GM19099 (cell line): Measurements from ENCODE around the gene MECP2.

Source experiments
- POLR2A ChIP-seq: IDR thresholded peaks from 3 replicates; pipeline ENCODE4 v1.6.1; 2011; ENCODE audit warnings: low read depth; ENCODE audit not compliant: insufficient read length; ENCODE audit errors: extremely low read depth

The MECP2 gene

DNA sequence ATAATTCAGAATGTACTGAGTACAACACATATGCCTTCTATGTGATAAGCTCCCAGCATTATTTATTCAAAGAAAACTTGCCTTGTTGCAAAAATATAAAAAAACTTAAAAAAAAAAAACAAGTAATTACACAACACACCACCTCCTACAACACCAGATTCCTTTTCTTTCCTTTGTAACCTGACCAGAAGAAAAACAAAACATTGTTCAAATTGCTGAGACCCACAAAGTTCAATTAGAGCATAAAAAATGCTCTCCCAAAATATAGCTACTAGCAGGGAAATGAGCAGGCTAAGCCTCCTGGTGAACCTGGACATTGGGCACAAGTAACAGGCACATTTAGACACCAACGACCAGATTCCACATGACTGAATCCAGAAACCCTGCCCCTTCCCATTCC lies 38.3 kb downstream of the MECP2 start:
- no peak for TF ChIP-seq POLR2A

DNA sequence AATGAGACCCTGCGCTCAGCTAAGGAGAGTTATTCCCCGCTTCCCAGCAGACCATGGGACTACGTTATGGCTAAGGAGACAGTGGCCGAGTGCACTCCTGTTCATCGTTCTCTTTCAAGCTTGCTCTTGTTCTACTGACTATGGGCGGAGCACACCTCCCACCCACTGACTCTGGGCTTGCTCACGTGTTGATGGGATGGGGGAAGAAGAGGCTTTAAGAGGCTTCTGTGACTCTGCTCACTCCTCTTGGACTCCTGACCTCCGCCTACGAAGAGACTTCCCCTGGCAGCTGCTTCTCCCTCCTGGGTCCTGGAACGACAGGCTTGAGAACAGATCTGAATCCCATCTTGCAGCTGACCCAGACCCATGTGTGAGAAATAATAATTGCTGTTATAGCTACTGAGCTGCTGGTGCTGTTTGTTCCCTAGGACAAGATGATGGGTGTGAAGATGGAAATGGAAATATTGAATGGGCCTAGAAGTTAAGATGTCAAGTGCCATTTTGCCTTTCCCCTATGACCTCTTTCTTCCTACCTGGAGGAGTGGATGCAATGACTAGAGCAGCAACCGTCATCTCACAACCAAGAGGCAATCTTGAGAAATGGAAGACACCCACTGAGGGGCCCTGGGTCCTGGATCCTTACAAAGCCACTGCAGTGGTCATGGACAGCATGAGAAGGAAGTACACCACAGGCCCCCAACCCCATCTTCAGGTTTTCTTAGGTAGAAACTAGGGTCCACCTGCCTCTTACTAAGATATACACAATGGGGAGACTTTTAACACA lies 39.1 kb downstream of the MECP2 start:
- no peak for TF ChIP-seq POLR2A

DNA sequence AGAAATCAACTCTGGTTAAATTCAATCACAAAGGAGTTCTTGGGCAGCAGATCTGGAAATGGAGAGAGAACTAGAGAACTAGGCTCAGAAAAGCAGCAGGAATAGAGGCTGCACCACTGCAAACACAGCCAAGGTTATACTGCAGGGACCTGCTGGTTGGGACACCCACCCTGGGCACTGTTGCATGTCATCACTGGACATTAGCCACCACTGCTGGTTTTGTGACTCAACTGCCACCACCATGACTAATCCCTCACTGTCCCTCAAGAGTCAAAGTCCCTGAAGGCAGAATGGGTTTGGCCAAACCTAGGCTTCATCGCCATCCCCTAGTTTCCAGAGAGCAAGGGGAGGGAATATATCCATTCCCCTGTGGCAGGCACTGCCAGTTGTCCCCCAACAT lies 39.7 kb downstream of the MECP2 start:
- no peak for TF ChIP-seq POLR2A

DNA sequence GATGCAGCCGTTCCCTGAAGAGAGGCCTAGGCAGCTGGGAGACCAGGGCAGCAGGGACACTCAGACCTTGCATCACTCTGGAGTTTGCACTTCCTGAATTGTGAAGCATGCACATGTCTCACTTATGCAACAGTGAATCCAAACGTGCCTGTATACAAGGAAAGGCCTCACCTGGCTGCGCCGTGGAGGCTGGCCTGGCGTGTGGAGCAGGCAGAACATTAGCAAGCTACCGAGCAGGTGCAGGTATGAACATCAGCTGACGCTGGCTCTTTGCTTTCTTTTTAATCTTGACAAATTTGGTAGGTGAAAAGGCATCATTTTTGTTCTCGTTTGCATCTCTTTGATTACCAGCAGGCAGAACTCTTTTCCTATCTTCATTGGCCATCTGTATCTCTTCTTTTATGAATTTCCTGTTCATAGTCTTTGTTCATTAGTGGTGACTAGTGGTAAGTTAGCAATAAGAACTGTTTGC lies 40.7 kb downstream of the MECP2 start:
- no peak for TF ChIP-seq POLR2A

DNA sequence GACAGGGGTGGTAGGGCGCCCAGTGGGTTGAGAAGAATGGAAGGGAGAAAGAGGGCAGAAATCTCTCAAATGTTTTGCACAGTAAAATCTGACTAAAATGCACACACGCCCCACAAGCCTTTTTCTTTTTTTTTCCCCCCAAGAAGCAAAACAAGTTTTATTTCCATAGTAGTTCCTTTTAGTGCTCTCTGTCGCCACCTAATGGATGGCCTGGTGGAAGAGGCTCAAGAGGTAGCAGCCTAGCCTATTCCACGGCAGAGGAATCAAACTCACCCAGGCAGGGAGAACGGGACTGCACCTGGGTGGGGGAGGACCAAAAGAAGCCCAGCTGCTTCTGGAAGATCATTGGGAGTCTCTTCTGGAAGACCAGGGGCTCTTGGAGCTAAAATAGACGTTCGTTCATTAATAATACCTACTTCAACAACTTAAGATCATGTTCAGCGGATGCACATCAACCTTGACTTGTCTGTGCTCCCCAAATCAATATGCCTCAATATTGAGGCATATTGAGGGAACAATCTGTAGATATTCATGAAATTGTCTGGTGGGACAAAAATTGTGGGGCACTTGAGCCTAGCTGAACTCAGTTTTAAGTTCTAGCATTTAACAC lies 46.2 kb downstream of the MECP2 start:
- no peak for TF ChIP-seq POLR2A

DNA sequence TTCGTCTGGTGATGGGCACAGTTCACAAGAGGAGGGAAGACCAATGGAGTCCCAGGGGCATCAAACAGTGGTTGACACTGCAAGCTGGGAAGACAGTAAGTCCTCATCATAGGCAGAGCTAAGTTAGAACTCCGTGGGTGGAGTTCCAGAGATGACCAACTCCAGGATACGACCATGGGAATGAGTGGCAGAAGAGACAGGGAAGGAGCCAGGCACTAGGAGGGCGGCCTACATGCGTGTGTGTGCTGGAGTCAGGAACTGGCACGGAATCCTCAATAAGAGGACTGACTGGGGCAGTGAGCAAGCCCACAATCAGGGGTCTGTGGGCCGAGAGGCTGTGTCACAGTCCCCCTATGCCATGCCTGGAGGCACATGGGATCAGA lies 47.4 kb downstream of the MECP2 start:
- no peak for TF ChIP-seq POLR2A

DNA sequence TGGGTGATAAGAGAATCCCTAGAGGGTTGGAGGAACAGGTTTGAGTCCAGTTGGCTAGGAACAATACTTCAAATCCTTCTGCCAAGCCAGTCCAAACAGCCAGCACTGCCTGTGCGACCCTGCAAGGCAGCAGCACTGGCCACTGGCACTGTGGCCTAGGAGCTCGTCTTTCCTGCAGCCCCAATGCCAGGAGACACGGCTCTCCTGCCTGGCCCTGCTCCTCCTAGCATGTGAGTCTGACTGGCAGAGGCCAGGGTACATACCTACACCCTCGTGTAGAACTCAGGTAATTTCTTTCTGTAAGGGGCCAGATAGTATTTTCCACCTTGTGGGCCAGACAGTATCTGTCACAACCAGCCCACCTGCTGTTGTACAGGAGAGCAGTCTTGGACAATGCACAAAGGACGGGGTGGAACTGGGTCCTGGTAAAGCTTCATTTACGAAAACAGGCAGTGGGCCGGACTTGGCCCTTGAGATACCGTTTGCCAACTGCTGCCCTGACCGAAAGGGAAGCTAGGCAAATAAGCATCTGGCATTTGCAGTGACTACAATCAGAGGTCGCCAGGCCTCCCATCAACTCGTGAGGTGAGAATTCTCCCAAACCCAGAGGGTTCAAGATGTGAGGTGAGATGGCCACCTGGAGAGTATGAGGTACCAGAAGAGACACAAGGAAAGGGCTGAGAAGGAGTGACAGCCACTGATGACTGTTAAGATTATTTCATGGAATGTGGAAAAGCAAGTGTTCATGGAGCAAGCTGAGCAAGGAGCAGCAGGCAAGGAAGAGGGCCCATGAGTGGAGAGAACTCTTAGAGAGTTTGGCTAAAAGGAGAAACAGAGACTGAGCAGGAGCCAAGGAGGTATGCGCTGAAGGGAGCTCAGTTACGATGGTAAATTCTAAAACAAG lies 48.1 kb downstream of the MECP2 start:
- no peak for TF ChIP-seq POLR2A

DNA sequence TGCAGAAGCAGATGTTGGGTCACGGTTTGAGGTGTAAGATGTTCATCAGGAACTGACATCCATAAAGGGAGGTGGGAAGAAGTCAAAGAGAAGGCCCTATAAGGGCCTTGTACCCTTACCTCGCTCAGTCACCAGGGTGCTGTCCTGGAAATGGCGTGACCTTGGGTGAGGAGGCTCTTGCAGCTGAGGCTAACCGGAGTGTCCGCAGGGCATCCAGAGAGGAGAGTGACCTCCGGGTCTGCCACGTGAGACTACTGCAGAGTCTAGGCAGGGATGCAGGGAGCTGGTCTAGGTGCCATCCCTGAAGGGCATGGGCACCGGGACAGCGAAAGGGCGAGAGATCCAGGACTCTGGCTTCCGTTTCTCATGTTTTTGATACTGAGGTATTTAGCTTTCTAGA lies 49.1 kb downstream of the MECP2 start:
- TF ChIP-seq POLR2A: no peak

DNA sequence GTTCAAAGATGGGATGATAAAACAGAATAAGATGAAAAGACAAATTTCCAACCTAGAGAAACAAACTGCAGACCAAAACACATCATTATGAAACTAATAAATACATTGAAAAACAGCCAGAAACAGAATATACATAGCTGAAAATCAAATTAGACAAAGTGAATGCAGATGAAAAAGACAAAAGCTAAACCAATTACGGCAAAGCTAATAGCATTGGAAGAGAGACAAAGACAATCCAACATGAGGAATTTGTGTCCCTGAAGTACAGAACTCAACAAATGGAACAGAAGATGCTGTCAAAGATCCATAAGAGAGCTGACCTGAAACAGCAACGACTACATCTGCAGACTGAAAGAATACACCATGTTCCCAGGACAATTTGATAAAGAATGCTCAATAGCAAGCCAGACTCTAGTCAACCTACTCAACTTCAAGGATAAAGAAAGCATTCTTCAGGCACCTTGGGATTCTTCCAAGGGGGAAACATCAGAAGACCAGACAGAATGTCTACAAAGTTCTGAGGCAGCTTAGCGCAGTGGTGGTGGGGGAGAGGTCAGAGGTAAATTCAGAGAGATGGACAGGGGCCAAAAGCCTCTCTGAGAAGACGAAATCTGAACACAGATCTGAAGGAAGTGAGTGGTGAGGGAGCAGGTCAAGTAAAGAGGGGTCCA lies 50.4 kb downstream of the MECP2 start:
- TF ChIP-seq POLR2A: no peak

DNA sequence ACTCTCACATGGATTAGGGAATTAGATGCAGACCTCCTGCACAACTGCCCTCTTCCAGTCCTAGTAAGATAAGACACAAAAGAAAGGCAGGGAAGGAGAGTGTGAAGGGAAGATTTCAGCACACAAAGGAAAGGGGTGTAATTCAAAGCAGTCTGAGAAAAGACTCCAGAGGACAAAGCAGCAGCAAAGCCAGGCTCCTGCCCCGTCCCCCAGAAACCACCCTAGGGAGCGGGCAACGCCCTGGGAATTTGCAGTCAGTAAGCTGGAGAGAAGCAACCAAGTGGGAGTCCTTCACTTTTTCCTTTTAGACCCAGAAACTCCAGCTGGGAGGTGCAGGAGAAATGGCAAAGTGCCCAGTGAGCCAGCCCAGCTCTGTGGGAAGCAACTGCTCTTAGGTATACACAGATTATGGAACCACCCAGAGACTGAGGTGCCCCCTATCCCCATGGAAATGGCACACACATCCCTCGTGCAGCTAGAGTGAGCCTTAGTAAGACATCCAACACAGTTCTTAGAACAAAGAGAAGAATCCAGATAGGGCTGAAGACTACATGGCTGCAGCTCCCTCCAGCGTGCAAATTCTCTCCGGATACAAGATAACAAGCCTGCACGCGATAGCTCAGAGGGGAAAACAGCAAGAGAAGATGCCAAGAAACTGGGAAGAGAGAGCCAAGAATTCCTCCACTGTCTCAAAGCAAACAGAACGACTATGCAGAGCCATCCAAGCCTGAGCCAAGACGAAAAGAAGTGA lies 51.3 kb downstream of the MECP2 start:
- no peak for TF ChIP-seq POLR2A

DNA sequence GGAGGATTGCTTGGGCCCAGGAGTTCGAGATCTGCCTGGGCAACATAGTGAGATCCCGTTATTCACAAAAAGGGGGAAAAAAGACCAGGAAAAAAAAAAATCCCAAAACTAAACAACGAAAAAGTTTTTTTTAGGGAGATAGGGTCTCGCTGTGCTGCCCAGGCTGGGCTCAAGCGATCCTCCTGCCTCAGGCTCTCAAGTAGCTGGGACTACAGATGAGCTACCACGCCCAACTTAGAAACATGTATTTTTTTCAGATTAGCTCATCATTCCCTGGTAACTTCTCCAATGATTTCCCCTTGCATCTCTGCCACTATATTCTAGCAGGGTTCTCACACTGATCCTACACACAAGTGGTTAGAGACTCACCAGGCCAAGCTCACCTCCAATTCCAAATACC lies 53.4 kb downstream of the MECP2 start:
- no peak for TF ChIP-seq POLR2A

DNA sequence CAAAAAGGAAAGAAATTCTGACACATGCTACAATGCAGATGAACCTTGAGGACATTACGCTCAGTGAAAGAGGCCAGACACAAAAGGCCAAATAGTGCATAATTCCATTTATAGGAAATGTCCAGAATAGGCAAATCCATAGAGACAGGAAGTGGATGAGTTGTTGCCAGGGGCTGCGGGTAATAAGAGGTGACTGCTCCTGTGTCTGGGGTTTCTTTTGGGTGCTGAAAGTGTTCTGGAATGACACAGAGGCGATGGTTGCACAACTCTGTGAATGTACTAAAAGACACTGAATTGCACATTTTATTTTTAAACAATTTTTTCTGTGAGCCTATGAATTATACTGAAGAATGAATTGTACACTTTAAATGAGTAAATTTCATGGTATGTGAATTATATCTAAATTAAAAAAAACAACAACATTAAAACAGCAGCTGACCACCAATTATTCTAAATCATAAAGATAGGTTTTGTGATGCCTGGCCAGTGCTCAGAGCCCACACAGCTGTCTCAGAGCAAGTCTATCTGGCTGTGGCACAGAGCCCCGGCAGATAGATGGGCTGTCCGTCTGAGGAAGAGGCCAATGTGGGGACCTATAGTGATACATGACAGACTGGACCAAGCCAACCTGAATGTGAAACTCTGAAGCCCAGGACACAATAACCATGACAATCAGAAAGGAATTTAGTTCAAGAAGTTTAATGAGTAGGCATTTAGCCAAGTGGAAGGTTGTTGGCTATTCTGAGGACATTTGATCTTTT lies 54.3 kb downstream of the MECP2 start:
- no peak for TF ChIP-seq POLR2A

DNA sequence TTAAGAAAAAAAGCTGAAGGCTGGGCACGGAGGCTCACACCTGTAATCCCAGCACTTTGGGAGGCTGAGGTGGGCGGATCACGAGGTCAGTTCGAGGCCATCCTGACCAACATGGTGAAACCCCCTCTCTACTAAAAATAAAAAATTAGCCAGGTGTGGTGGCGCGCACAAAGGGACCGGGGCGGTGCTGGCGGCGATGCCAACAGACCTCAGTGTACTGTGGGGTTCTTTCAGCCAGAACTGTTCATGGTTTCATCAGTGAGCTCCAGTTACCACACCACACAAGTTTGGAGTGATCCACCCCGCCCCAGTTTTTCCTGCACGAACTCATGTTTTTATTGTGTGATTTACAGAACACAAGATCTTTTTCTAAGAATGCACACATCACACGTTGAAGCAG lies 56.7 kb downstream of the MECP2 start:
- no peak for TF ChIP-seq POLR2A
